C4-2B (cell line): Measurements from ENCODE around the gene L3MBTL4.

Source experiments
- ZFX ChIP-seq: fragments of 450-650 bp; IDR thresholded peaks from 2 replicates; pipeline ENCODE4 v1.6.1; 2017
- TF ChIP-seq, protein P1 (sequence below): fragments of 450-650 bp; conservative IDR thresholded peaks from 2 replicates; pipeline ENCODE4 v1.5.1; 2017; ENCODE audit warnings: mild to moderate bottlenecking

DNA sequence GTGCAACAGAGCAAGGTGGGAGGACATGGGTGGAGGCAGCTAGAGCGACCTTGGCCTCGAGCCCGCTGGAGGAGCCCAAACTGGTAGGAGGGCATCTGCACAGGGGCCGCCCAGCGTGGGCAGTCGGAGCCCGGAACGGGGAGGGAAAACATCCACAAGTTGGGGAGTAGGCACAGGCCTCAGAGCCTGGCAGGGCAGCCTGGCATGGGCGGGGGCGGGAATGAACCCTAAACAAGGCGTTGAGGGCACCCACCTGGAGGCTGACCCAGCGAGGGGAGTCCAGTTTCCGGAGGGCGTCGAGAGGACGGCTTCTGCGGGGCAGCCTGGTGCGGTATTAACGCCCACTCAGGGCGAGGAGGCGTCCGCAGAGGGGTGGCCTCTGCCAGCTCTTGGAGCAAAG lies 129.9 kb downstream of the L3MBTL4 start:
- TF ChIP-seq, protein P1, sequence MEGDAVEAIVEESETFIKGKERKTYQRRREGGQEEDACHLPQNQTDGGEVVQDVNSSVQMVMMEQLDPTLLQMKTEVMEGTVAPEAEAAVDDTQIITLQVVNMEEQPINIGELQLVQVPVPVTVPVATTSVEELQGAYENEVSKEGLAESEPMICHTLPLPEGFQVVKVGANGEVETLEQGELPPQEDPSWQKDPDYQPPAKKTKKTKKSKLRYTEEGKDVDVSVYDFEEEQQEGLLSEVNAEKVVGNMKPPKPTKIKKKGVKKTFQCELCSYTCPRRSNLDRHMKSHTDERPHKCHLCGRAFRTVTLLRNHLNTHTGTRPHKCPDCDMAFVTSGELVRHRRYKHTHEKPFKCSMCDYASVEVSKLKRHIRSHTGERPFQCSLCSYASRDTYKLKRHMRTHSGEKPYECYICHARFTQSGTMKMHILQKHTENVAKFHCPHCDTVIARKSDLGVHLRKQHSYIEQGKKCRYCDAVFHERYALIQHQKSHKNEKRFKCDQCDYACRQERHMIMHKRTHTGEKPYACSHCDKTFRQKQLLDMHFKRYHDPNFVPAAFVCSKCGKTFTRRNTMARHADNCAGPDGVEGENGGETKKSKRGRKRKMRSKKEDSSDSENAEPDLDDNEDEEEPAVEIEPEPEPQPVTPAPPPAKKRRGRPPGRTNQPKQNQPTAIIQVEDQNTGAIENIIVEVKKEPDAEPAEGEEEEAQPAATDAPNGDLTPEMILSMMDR, result no peak
- no peak for TF ChIP-seq ZFX
